NCI-H146 treated with DMSO at 0.1 percent for 48 hours (cell line): ENCODE measurements around the gene PRXL2A.
"Not testable (repeated sequence)": the region's sequence is repeated elsewhere in the genome, so short reads cannot be mapped to it uniquely, and the experiment has no call there.

ENCODE experiments used
- DNase-seq: peaks from one replicate; lab custom pipeline; 2025; ENCODE audit not compliant: unreplicated experiment; lab: John Stamatoyannopoulos, UW

PRXL2A gene, protein sequence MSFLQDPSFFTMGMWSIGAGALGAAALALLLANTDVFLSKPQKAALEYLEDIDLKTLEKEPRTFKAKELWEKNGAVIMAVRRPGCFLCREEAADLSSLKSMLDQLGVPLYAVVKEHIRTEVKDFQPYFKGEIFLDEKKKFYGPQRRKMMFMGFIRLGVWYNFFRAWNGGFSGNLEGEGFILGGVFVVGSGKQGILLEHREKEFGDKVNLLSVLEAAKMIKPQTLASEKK

DNA sequence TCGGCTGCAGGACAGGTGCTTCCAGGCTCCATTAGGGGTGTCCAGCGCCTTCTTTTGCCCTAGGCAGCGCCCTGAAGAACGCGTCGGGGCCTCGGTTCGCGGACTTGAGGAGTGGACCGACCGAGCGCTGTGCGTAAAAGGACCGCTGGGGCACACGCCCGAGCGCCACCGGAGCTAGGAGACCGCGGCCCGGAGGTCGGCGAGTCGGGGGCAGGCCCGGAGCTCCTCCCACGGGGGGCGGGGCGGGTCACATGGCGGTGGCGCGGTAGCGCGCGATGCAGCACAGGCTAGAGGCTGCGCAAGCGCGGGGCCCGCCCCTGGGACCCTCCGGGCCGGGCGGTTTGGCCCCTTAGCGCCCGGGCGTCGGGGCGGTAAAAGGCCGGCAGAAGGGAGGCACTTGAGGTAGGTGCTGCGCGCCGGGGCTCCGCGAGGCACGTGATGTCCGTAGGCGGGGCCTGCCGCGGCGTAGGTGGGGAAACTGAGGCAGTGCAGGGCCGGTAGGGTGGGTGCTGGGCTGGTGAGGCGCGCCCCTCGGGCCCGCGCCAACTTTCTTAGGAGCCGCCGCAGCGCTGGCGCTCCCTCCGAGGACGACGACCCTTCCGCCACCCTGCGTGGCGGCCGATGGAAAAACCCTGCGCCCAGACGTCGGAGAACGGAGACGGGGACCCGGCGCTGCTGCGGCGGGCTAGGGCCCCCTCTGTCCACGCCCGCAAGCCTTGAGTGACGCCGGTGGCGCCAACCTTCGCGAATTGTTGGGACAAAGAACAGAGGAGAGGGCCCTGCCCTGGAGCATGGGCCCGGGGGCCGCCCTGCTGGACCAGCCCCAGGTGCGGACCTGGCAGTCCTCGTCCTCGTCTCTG is at the start of gene PRXL2A:
PRXL2A (plus strand) TSS at position 310 of the 860 bp plus-strand sequence. CDS start 11,917 bp downstream, outside the sequence.
- peak; percentile 69 for DNase-seq

DNA sequence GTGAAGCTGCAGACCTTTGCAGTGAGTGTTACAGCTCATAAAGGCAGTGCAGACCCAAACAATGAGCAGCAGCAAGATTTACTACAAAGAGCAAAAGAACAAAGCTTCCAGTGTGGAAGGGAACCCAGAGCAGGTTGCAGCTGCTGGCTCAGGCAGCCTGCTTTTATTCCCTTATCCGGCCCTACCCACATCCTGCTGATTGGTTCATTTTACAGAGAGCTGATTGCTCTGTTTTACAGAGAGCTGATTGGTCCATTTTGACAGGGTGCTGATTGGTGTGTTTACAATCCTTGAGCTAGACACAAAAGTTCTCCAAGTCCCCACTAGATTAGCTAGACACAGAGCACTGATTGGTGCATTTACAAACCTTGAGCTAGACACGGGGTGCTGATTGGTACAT is 49.4 kb upstream of the PRXL2A start:
- not testable (repeated sequence) for DNase-seq

DNA sequence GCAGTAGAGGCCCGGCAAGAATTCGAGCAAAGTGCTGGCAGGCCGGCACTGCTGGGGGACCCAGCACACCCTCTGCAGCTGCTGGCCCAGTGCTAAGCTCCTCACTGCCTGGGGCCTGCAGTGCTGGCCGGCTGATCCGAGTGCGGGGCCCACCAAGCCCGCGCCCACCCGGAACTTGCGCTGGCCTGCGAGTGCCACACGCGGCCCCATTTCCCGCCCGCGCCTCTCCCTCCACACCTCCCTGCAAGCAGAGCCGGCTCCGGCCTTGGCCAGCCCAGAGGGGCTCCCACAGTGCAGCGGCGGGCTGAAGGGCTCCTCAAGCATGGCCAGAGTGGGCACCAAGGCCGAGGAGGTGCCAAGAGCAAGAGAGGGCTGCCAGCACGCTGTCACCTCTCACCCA is 48.7 kb upstream of the PRXL2A start:
- no peak for DNase-seq

DNA sequence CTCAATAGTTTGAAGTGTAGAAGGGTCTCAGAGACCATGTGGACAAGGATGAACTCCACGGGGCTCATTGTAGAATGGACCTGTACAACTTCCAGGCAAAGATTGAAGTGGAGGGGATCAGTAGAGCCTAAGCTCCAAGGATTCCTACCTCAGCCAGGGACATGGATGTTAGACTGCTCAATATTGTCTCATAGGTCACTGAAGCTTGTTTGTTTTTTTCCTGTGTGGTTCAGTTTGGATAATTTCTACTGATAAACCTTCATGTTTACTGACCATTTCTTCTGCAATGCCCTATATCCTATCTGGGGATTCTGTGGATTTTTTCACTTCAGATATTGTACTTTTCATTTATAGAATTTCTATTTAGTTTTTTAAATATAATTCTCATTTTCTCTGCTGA is 42.8 kb upstream of the PRXL2A start:
- no peak for DNase-seq

DNA sequence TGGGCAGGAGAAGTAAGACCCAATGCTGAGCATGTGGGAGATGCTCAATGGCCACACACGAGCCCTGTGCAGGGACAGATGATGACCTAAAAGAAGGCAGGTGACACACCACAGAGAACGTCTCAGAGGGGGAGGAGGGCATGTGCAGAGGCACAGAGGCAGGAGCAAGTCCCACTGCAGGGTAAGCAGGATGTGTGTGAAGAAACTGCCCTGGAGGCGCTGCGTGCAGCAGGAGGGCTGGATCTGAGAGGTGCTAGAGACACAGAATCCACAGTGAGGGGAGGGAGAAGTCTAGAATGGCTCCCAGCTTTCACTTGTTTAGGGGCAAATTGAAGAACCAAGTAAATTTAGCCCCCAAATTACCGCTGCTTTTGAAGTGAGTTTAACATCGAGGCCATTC is 36.9 kb upstream of the PRXL2A start:
- no peak for DNase-seq

DNA sequence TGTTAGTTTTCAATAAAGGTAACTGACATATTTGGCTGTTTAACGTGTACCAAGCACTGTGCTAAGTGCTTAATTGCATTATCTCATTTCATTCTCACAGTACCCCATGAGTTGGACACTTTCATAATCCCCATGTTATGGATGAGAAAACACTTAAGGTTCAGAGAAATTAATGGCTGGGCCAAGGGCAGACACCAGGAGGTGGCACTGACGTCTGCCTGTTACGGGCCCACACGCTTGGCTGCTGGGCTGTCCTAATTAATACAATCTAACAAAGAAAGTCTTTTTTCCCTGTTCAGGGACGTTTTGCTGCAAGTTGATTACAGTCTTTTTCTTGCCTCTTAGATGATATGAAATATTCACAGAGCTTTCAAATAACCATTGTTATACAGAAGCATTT is 35.7 kb upstream of the PRXL2A start:
- no peak for DNase-seq

DNA sequence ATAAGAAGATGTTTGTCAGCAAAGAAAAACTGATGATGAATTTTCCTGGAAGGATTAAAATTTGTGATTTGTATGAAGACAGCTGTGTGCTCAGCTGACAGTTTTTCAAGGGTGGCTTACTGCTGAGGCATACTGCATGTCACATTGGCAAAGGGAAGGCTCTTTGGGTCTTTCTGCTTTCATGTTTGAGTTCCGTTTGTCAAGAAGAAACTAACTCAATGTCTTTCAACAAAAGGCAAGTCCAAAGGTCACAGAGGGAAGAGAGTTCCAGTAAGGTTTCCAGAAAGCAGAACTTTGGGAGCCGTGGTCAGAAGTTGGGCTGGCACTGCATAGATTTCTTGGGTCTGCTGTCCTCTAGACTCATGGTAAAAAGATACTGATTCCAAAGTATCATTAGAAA is 34.8 kb upstream of the PRXL2A start:
- DNase-seq = no peak

DNA sequence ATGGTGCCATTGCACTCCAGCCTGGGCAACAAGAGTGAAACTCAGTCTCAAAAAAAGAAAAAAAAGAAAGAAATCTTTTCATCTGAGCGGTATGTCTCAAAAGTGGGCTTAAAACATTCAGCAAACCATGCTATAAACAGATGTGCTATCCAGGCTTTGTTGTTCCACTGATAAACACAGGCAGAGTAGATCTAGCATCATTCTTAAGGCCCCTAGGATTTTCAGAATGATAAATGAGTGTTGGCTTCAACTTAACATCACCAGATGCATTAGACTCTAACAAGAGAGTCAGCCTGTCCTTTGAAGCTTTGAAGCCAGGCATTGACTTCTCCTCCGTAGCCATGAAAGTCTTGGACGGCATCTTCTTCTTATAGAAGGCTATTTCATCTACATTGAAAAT is 28.6 kb upstream of the PRXL2A start:
- DNase-seq = no peak

DNA sequence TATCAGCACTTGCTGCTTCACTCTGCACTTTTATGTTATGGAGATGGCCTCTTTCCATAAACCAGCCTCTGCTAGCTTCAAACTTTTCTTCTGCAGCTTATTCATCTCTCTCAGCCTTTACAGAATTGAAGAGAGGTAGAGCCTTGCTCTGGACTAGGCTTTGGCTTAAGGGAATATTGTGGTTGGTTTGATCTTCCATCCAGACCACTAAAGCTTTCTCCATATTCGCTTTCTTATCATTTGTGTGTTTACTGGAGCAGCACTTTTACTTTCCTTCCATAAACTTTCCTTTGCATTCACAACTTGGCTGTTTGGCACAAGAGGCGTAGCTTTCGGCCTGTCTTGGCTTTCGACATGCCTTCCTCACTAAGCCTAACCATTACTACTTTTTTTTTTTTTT is 28.2 kb upstream of the PRXL2A start:
- no peak for DNase-seq

DNA sequence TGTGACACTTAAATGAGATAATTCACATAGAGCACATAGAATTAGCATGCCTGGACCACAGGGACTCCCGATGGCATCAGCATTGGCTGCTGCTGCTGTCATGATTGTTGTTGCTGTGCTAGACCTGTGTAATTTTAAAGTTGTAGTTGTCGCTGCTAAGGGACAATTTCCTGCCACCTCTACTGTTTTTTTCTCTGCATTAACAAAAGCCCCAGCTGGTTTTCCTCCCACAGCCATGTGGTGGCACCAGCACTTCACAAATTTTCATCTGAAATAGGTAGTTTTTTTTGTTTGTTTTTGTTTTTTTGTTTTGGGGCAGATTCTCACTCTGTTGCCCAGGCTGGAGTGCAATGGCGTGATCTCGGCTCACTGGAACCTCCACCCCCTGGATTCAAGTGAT is 25.4 kb upstream of the PRXL2A start:
- DNase-seq = peak; percentile 28

DNA sequence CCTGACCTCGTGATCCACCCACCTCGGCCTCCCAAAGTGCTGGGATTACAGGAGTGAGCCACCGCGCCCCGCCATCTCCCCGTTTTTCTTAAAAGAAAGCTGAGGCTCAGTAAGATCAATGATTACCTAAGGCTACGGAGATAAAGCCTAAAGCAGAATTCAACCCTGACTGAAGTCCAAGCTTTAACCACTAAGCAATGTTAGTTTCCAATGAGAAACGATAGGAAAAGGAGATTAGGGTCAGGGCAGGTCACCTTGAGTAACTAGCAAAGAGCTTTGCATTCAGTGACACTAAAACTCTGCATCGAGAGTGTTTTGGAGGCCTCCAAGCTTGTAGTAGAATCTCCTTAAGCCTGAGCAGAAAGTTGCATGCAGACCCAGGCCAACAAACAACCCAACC is 17.6 kb upstream of the PRXL2A start:
- no peak for DNase-seq

DNA sequence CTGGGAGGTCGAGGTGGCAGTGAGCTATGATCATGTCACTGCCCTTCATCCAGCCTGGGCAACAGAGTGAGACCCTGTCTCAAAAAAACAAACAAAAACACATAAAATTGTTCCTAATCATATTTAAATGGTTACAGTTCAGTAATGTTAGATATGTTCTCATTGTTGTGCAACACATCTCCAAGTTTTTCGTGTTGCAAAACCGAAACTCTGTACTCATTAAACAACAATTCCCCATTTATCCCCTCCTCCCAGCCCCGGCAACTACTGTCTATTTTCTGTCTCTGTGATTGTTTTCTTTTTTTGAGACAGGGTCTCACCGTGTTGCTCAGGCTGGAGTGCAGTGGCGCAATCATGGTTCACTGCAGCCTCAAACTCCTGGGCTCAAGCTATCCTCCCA is 16.1 kb upstream of the PRXL2A start:
- DNase-seq = no peak

DNA sequence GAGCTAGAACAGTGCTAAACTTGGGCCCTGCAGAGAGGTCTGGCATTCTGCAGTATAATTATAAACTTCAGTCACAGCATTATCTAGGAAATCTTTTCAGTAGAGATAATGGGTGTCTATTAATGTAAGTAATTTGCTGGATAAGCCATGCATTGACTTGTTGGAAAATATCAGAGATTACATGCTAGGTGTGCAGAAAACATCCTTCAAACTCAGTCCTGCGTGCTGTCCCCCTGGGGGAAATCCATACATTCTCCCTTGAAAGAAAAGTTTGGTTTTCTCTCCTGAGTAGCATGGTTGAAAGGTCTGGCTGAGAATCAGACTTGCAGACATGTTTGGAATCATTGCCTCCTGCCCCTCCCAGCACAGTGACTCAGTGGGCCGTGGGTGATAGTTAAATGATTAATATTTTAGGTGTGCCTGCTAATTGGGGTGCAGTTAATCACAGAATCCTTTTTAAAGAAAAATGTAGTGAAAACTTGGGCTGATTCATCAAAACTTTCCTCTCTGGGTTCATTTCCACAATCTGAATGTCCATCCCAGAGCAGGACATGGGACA is 13.9 kb upstream of the PRXL2A start:
- no peak for DNase-seq

DNA sequence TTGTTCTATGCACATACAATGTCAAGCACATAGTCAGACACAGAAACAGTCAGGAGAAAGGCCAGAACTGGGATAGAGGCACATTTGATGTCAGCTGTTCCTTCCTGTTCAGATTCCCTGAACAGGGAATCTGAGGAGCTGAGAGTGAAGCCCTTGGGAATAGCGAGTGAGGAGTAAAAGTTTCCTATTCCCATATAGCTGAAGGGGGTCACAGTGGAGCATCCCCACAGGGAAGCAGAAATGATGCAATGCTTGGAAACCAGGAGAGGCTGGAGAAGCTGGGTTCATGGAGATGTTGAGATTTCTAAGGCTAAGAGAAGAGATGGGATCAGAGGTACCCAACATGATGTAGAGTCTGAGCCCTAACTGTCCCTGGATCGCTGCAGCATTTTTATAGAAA is 11.3 kb upstream of the PRXL2A start:
- no peak for DNase-seq

DNA sequence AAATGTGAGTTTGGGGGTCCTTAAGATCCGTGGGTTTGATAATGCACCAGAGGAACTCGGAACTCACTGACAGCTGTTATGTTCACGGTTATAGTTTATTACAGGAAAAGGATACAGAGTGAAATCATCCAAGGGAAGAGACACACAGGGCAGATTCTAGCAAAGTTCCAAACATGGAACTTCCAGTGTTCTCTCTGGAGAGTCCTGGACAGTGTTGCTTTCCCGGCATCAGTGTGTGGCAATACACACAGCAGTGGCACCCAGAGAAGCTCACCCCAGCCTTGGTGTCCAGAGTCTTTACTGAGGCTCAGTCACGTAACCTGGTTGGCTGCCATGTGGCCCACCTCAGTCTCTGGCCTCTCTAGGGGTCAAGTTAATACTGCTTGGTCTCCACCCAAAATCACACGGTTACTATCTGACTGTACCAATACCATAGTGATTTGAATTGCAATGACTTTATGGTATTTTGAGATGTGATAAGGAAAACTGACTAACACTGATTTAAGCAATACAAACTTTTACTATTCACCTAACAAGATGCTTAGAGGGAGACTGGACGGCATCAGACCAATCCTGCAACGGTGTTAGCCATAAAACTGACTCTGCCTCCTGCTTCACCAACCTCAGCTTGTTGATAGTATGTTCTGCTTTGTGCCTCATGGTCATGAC is 8.1 kb upstream of the PRXL2A start:
- DNase-seq = no peak

DNA sequence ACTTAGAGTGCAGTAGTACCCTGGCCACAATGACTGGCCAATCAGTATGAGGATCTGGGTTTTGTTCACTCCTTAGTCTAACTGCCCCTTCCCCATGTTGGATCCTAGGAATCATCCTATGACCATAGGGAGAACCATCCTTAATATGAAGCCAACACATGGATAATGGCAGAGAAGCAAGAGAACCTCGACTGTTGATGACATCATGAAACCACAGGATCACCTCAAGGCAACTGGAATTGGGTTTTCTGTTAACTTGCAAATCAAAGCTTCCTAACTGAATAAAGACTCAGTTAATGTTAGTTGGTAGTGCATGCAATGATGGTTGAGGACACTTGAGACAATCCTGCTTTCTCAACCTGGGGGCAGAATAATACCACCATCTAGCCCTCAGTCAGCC is 3.3 kb upstream of the PRXL2A start:
- DNase-seq = no peak

DNA sequence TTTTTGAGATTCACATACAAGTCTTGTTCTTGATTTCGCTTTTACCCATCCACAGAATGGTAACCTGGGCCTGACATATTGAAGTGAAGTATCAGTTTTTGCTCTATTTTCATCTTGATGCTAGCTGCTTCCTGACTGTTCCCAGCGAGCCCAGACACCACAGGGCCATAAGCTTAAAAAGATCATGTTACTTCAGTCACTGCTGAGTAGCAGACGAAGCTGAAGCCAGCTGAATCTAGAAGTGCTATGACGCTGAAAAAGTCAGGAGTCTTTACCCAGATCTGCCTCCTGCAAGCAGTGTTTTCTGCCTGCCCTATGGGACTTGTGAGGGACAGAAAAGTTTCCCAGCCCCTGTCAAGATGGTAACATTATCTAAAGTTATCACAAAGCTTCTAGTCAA is 2.7 kb upstream of the PRXL2A start:
- no peak for DNase-seq

DNA sequence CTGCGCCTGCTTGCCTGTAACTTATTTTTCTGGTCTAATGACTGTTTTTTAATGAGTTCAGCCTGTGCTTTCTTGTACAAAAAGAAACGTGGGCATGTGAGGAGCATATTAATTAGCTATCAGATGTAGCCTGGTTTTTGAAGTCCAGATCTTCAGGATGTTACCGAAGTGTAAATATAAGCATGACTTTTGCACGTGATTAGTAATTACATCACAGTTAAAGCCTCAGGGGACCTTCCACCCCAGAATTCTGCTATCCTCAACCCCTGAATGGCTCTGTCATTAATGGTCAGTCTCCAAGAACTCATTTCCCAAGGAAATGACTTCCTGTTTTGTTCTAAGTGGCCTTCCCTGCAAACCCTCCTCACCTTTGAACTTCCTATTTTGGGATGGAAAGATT is 2.1 kb upstream of the PRXL2A start:
- no peak for DNase-seq

DNA sequence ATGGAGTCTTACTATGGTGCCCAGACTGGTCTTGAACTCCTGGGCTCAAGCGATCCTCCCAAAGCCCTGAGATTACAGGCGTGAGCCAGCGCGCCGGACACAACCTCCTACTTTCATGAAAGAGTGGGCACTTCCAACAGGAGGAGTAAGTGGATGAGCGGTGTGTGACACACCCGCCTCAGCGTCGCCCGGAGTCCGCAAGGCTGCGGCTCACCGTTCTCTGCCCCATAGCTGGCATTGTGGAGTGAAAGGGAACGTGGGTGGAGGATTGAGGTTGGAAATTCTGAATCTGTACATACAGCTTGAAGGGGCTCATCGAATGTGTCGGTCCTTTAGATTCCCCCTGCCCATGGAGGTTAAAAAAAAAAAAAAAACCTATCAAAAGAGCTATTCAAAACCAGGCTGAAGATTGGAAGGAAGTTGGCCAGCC is 524 bp upstream of the PRXL2A start:
- peak; percentile 69 for DNase-seq

DNA sequence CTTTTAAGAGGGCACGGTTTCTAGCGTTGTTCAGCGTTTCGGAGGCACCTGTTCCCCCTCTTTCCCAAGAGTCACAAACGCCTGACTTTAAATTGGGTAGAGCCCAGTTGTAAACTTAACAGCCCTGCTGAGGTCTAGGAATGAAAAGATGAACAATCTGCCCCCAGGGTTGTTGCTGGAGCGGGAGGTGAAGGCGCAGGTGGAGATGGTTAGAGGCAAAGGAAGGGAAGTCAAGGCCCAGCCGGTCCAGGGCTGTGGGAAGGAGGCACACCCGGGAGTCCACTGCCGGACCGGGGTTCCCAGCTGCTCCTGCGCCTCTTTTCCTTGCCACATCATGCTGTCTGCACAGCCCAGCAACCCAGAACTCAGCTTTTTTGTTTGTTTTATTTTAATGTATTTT is 770 bp downstream of the PRXL2A start:
- no peak for DNase-seq

DNA sequence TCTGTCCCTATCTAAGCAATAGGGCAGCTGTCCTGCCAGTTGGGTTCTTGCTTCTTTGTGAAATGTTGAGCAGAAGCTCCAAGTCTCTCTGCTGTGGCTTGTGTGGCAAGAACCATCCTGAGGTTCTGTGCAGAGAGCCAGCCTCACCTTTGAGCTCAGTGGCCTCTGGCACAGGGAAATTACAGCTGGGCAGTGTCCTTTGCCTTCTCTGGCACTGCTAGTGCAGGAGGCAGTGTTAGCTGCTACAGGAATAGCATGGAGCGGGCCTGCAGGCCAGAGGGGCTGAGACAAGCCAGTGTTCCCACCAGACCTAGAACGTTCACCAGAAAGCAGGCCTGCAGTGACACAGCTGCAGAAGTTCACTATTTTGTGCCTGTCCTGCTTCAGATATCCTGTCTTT is 1.8 kb downstream of the PRXL2A start:
- DNase-seq = no peak
